Esophagus (tissue), 2 donors: ENCODE results near the gene TMEM63B. TPM values are rescaled to one million over a fixed set of nuclear protein-coding genes. Genes with fewer than 3 reads are reported as not detected.
"Not testable (repeated sequence)": the region's sequence is repeated elsewhere in the genome, so short reads cannot be mapped to it uniquely, and the experiment has no call there.

ENCODE experiments used
- H3K27ac ChIP-seq, 2 donors: one replicate each; pipeline ENCODE4 v1.5.1; 2013; ENCODE audit warnings: low read depth in 2 of 2, mild to moderate bottlenecking in 2 of 2, inconsistent platforms in 1 of 2, low read length in 1 of 2, moderate library complexity in 1 of 2
- H3K27me3 ChIP-seq, 2 donors: one replicate each; pipeline ENCODE4 v1.6.1; 2013; ENCODE audit warnings: low read length in 2 of 2, control low read depth in 1 of 2, mild to moderate bottlenecking in 1 of 2; ENCODE audit not compliant: insufficient read depth in 2 of 2, control insufficient read depth in 1 of 2
- H3K36me3 ChIP-seq, 2 donors: one replicate each; pipeline ENCODE4 v1.6.1; 2013; ENCODE audit warnings: low read length in 1 of 2; ENCODE audit not compliant: control insufficient read depth in 2 of 2, insufficient read depth in 2 of 2
- H3K4me1 ChIP-seq, 2 donors: one replicate each; pipeline ENCODE4 v1.6.1; 2013; ENCODE audit warnings: low read length in 1 of 2; ENCODE audit not compliant: control insufficient read depth in 2 of 2, insufficient read depth in 2 of 2
- H3K4me3 ChIP-seq, 2 donors: one replicate each; pipeline ENCODE4 v1.5.1; 2013; ENCODE audit warnings: low read length in 2 of 2, mild to moderate bottlenecking in 2 of 2, low read depth in 1 of 2, moderate library complexity in 1 of 2
- H3K9me3 ChIP-seq, 2 donors: one replicate each; pipeline ENCODE4 v1.6.1; 2013; ENCODE audit warnings: mild to moderate bottlenecking in 2 of 2, low read depth in 1 of 2, low read length in 1 of 2, moderate library complexity in 1 of 2; ENCODE audit not compliant: control insufficient read depth in 2 of 2, insufficient read depth in 1 of 2
- WGBS, 2 donors: extraction: QIAGEN DNeasy Blood & Tissue Kit; methylation state at CpG; one replicate each; pipeline ENCODE4 v1.1.7; 2013; 5-methylcytosine and 5-hydroxymethylcytosine counted together
- polyA plus RNA-seq, 2 donors: library from polyadenylated mRNA; stranded (reverse); fragments of 200-250 nt; gene quantifications; one replicate each; pipeline ENCODE4 v1.2.3, GENCODE V29; 2013
- donor health status: healthy with polysubstance abuse.
- donor health status: Bipolar disorder and iron deficiency.

TMEM63B gene
- polyA plus RNA-seq, 2 donors = 21.6 to 37.9 TPM

- Histone ChIP-seq H3K27ac (no peak overlapping the region), H3K9me3 (no peaks in the 10 kb centered on the region), H3K36me3 (peaks cover 0 to 4% of the 10 kb centered on the region in 2 donors), H3K4me1 (peaks cover 0 to 5% of the 10 kb centered on the region in 2 donors), H3K4me3 (no peak overlapping the region), H3K27me3 (no peaks in the 10 kb centered on the region)
- WGBS, 2 donors = 63 to 68% methylated on average over 2 of the region's 2 CpGs
Observed at GRCh38 chr6:44085219-44085618, 42.1 kb upstream of the TMEM63B start.

- WGBS, 2 donors = 49 to 53% methylated on average over 9 of the region's 9 CpGs
Observed at GRCh38 chr6:44086931-44087574, 40.3 kb upstream of the TMEM63B start.

GRCh38 chr6:44087623-44088022, 39.7 kb upstream of the TMEM63B start:
- no peaks in the 10 kb centered on the region for H3K9me3 ChIP-seq

More at GRCh38 chr6:44086931-44087574, 40.3 kb upstream of the TMEM63B start:
- peaks cover 0 to 5% of the 10 kb centered on the region in 2 donors for H3K4me1 ChIP-seq
- peaks cover 0 to 4% of the 10 kb centered on the region in 2 donors for H3K36me3 ChIP-seq
- H3K27ac ChIP-seq = no peak overlapping the region
- no peaks in the 10 kb centered on the region for H3K9me3 ChIP-seq
- no peak overlapping the region for H3K4me3 ChIP-seq
- no peaks in the 10 kb centered on the region for H3K27me3 ChIP-seq

GRCh38 chr6:44088827-44089590, 38.3 kb upstream of the TMEM63B start:
- peaks cover 0 to 5% of the 10 kb centered on the region in 2 donors for H3K4me1 ChIP-seq
- H3K27me3 ChIP-seq = no peaks in the 10 kb centered on the region
- WGBS, 2 donors = 94 to 96% methylated on average over 11 of the region's 11 CpGs
- peaks cover 0 to 4% of the 10 kb centered on the region in 2 donors for H3K36me3 ChIP-seq
- H3K9me3 ChIP-seq = no peaks in the 10 kb centered on the region
- no peak overlapping the region for H3K27ac ChIP-seq
- no peak overlapping the region for H3K4me3 ChIP-seq

More at GRCh38 chr6:44087623-44088022, 39.7 kb upstream of the TMEM63B start:
- WGBS, 2 donors = 90 to 91% methylated on average over 2 of the region's 2 CpGs
- Histone ChIP-seq H3K4me3 (no peak overlapping the region), H3K36me3 (peaks cover 0 to 4% of the 10 kb centered on the region in 2 donors), H3K27ac (no peak overlapping the region), H3K27me3 (no peaks in the 10 kb centered on the region), H3K4me1 (peaks cover 0 to 5% of the 10 kb centered on the region in 2 donors)

DNA sequence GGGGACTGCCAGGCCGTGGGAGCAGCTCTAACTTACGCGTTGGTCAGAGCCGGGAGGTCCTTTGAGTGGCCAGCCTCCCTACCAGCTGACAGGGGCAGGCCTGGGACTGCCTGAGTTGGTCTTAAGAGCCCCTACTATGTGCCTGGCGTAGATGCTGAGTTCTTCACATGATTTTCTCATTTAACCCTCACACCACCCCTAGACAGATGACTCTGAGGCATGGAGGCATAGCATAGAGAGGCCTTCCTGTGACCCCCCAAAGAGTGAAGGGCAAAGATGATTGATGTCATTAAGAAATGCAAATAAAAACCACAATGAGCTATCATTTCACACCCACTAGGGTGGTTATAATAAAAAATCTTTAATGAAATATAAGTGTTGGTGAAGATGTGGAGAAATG, 36.9 kb upstream of the TMEM63B start:
- Histone ChIP-seq H3K4me3 (no peak overlapping the region), H3K9me3 (no peaks in the 10 kb centered on the region), H3K27me3 (no peaks in the 10 kb centered on the region), H3K27ac (no peak overlapping the region), H3K36me3 (peaks cover 0 to 4% of the 10 kb centered on the region in 2 donors), H3K4me1 (peaks cover 0 to 3% of the 10 kb centered on the region in 2 donors)
- WGBS, 2 donors = 89 to 90% methylated on average over 5 of the region's 5 CpGs

DNA sequence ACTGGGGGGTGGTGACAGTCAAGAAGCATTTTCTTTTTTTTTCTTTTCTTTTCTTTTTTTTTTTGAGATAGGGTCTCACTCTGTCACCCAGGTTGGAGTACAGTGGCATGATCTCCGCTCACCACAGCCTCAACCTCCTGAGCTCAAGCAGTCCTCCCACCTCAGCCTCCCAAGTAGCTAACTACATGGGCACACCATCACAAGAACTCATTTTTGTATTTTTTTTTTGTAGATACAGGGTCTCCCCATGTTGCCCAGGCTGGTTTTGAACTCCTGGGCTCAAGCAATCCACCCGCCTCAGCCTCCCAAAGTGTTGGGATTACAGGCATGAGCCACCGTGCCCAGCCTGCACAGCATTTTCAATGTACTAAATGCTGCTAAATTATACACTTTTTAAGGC, 36.0 kb upstream of the TMEM63B start:
- H3K27me3 ChIP-seq, H3K27ac ChIP-seq, H3K4me3 ChIP-seq, H3K9me3 ChIP-seq, H3K4me1 ChIP-seq, H3K36me3 ChIP-seq: not testable (repeated sequence)
- 93 to 99% methylated on average over 3 of the region's 3 CpGs for WGBS, 2 donors

GRCh38 chr6:44091981-44092884, 35.1 kb upstream of the TMEM63B start:
- Histone ChIP-seq H3K36me3 (peaks cover 0 to 4% of the 10 kb centered on the region in 2 donors), H3K27ac (no peak overlapping the region), H3K9me3 (no peaks in the 10 kb centered on the region), H3K4me3 (no peak overlapping the region), H3K27me3 (no peaks in the 10 kb centered on the region), H3K4me1 (peaks cover 0 to under 1% of the 10 kb centered on the region in 2 donors)
- WGBS, 2 donors = 75 to 85% methylated on average over 7 of the region's 7 CpGs

GRCh38 chr6:44093066-44093465, 34.3 kb upstream of the TMEM63B start:
- no peaks in the 10 kb centered on the region for H3K9me3 ChIP-seq
- peaks cover 0 to 4% of the 10 kb centered on the region in 2 donors for H3K36me3 ChIP-seq
- H3K27ac ChIP-seq = no peak overlapping the region
- H3K4me3 ChIP-seq = no peak overlapping the region
- WGBS, 2 donors = 89 to 97% methylated on average over 5 of the region's 5 CpGs
- H3K27me3 ChIP-seq = no peaks in the 10 kb centered on the region
- H3K4me1 ChIP-seq = no peaks in the 10 kb centered on the region

DNA sequence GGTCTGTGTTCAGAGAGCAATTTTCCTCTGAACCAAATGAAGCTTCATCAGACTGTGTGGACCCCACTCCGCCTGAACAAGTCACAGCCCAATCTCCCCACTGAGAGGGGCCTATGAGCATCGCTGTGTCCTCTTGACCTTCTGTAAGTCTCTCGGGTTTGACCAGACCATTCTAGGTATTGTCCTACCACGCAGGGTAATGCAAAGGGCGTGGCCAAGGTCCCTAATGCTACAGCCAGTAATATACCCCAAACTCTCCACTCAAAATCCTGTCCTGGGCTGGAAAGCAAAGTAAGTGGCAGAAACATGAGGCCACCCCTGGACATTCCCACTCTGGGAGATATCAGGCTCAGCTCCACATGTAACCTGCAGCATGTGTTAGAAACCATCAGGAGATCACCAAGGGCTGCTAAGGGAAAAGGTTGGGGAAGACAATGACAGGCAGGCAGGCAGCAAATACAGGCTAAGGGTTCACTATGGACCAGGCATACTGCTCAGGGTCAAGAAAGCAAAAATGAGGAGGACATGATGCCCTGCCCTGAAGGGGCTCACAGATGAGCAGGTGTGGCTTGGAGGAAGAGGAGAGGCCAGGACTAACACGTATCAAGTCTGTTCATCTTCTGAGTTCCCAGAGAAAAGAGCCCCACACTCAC, 33.5 kb upstream of the TMEM63B start:
- H3K27me3 ChIP-seq = no peaks in the 10 kb centered on the region
- WGBS, 2 donors = 89 to 90% methylated on average over 6 of the region's 6 CpGs
- H3K4me1 ChIP-seq = no peaks in the 10 kb centered on the region
- H3K27ac ChIP-seq = no peak overlapping the region
- H3K9me3 ChIP-seq = no peaks in the 10 kb centered on the region
- H3K36me3 ChIP-seq = peaks cover 0 to 4% of the 10 kb centered on the region in 2 donors
- no peak overlapping the region for H3K4me3 ChIP-seq
